Activated naive CD4-positive, alpha-beta T cell treated with anti-CD3 and anti-CD28 coated beads, Interleukin-2, amount 10 ng/mL, durations not matched to agents 7 days and 5 days (primary cell): ENCODE data around the gene RARRES2.

ENCODE experiments used
- CTCF ChIA-PET: fragments of 350-600 bp; sonication (Branson Sonifier 250); formaldehyde crosslinking; loops from one replicate; lab custom pipeline; 2021; ENCODE audit warnings: antibody characterized with exemption; lab: Charles Lee
- DNase-seq: peaks from one replicate; pipeline ENCODE4 v3.0.0-alpha.2; 2020
- H3K27ac Mint-ChIP-seq: one replicate; pipeline ENCODE4 v1.8.0; 2021; ENCODE audit warnings: mild to moderate bottlenecking, moderate library complexity, mixed read lengths
- H3K27me3 Mint-ChIP-seq: one replicate; pipeline ENCODE4 v1.8.0; 2021; ENCODE audit warnings: mild to moderate bottlenecking, mixed read lengths
- H3K36me3 Mint-ChIP-seq: one replicate; pipeline ENCODE4 v1.8.0; 2021; ENCODE audit warnings: mixed read lengths
- H3K4me1 Mint-ChIP-seq: one replicate; pipeline ENCODE4 v1.8.0; 2021; ENCODE audit warnings: mixed read lengths
- H3K4me3 Mint-ChIP-seq: one replicate; pipeline ENCODE4 v1.8.0; 2021; ENCODE audit warnings: mild to moderate bottlenecking, moderate library complexity, mixed read lengths
- H3K9me3 Mint-ChIP-seq: one replicate; pipeline ENCODE4 v1.8.0; 2021; ENCODE audit warnings: mixed read lengths

The RARRES2 gene

DNA sequence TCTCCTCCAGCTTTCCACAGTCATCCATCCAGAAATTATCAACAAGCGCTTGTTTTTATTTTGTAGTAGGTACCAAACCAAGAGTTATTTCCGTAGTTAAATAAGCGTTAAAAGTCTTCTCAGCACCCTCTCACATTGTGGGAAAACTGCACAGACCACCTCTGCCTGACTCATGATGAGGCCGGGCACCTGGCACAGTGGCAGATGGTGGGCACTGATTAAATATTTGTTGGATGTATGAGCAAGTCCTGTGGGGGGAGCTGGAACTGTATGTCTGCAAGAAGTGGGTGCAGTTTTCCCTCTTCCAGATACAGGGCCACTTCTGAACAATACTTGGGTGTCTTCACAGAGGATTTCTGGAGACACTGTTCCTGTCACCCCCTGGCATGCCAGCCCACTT lies 21.9 kb upstream of the RARRES2 start:
- CTCF ChIA-PET = interaction anchor here (1.1 to 1.4 kb wide), 2 partner anchors 17 to 54 kb away, joined by 4 read pairs; no protein-coding TSS in a partner anchor
- Mint-ChIP-seq H3K27me3 (peaks cover 10% of the 10 kb centered on the region), H3K4me3 (no peak overlapping the region), H3K27ac (no peak overlapping the region), H3K9me3 (no peaks in the 10 kb centered on the region), H3K36me3 (peaks cover 2% of the 10 kb centered on the region), H3K4me1 (peaks cover 60% of the 10 kb centered on the region)
- DNase-seq = no peak

GRCh38 chr7:150361807-150362621 lies 20.6 kb upstream of the RARRES2 start:
- Mint-ChIP-seq H3K4me1 (peaks cover 65% of the 10 kb centered on the region), H3K27ac (peak overlapping the region; percentile 73), H3K4me3 (no peak overlapping the region)

GRCh38 chr7:150361402-150361801 lies 20.0 kb upstream of the RARRES2 start:
- Mint-ChIP-seq H3K4me3 (no peak overlapping the region), H3K9me3 (no peaks in the 10 kb centered on the region), H3K27me3 (peaks cover 10% of the 10 kb centered on the region), H3K36me3 (peaks cover 2% of the 10 kb centered on the region), H3K4me1 (peaks cover 68% of the 10 kb centered on the region), H3K27ac (no peak overlapping the region)
- no peak for DNase-seq
- CTCF ChIA-PET = no interaction called here

More at GRCh38 chr7:150361807-150362621, 20.6 kb upstream of the RARRES2 start:
- CTCF ChIA-PET = interaction anchor here (1.4 kb wide), 1 partner anchor 55 kb away, joined by 4 read pairs; no protein-coding TSS in a partner anchor
- no peak for DNase-seq
- no peaks in the 10 kb centered on the region for H3K9me3 Mint-ChIP-seq
- H3K36me3 Mint-ChIP-seq = peaks cover 2% of the 10 kb centered on the region
- peaks cover 10% of the 10 kb centered on the region for H3K27me3 Mint-ChIP-seq

DNA sequence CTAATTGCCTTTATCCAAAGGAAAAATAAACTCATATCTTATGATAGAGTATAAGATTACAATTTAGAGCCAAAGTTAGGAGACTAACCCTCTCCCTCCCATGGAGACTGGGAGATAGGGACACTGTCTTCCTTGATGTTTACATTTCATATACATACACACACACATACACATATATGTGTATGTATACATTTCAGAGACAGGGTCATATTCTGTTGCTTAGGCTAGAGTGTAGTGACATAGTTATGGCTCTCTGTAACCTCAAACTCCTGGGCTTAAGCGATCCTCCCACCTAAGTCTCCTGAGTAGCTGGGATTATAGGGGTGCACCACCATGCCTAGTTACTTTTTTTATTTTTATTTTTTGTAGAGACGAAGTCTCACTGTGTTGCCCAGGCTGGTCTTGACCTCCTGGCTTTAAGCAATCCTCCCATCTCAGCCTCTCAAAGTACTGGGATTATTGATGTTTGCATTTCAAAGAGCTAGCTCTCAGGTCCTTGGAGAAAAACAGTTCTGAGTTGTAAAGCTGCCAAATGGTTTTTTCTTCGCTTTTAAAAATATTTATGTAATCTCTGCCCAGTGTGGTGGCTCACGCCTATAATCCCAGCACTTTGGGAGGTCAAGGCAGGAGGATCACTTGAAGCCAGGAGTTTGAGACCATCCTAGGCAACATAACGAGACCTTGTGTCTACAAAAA lies 19.1 kb upstream of the RARRES2 start:
- Mint-ChIP-seq H3K4me1 (peaks cover 68% of the 10 kb centered on the region), H3K36me3 (peaks cover 2% of the 10 kb centered on the region), H3K27me3 (peaks cover 10% of the 10 kb centered on the region), H3K27ac (peak overlapping the region; percentile 71), H3K9me3 (no peaks in the 10 kb centered on the region), H3K4me3 (peak overlapping the region; percentile 20)
- no peak for DNase-seq
- CTCF ChIA-PET = no interaction called here

GRCh38 chr7:150359622-150360362 lies 18.4 kb upstream of the RARRES2 start:
- no peak for DNase-seq
- H3K4me3 Mint-ChIP-seq = peak overlapping the region; percentile 20
- H3K27ac Mint-ChIP-seq = peak overlapping the region; percentile 71
- H3K36me3 Mint-ChIP-seq = peaks cover 2% of the 10 kb centered on the region
- H3K4me1 Mint-ChIP-seq = peaks cover 67% of the 10 kb centered on the region
- H3K27me3 Mint-ChIP-seq = peaks cover 10% of the 10 kb centered on the region
- CTCF ChIA-PET = no interaction called here
- no peaks in the 10 kb centered on the region for H3K9me3 Mint-ChIP-seq

GRCh38 chr7:150358988-150359621 lies 17.7 kb upstream of the RARRES2 start:
- CTCF ChIA-PET = interaction anchor here (1.0 kb wide), 1 partner anchor 60 kb away, joined by 3 read pairs; no protein-coding TSS in a partner anchor
- H3K4me1 Mint-ChIP-seq = peaks cover 62% of the 10 kb centered on the region
- H3K36me3 Mint-ChIP-seq = peaks cover 2% of the 10 kb centered on the region
- no peaks in the 10 kb centered on the region for H3K9me3 Mint-ChIP-seq
- H3K27ac Mint-ChIP-seq = peak overlapping the region; percentile 21
- no peak for DNase-seq
- no peak overlapping the region for H3K4me3 Mint-ChIP-seq
- peaks cover 10% of the 10 kb centered on the region for H3K27me3 Mint-ChIP-seq

DNA sequence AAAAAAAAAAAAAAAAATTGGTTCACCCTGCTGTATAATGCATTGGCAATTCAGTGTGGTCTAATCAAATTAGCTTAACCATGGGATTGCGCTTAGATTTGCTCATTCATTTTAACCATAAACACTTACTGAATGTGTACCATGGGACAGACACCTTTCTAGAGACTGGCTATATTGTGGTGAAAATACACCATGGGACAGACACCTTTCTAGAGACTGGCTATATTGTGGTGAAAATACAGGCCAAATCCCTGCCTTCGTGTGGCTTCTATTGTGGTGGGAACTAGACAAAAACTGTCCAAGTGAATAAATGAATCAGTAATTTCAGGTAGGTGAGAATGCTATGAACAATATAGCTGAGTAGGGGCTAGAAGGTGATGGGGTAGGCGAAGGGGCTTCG lies 17.0 kb upstream of the RARRES2 start:
- H3K4me3 Mint-ChIP-seq = no peak overlapping the region
- peaks cover 2% of the 10 kb centered on the region for H3K36me3 Mint-ChIP-seq
- H3K27me3 Mint-ChIP-seq = peaks cover 11% of the 10 kb centered on the region
- DNase-seq = no peak
- CTCF ChIA-PET = interaction anchor here (1.0 to 1.1 kb wide), 3 partner anchors 8 to 60 kb away, joined by 3 to 5 read pairs (median 4); no protein-coding TSS in a partner anchor
- peak overlapping the region; percentile 21 for H3K27ac Mint-ChIP-seq
- no peaks in the 10 kb centered on the region for H3K9me3 Mint-ChIP-seq
- H3K4me1 Mint-ChIP-seq = peaks cover 57% of the 10 kb centered on the region

- DNase-seq = no peak
- H3K4me1 Mint-ChIP-seq = peaks cover 55% of the 10 kb centered on the region
Observed at GRCh38 chr7:150357771-150358427, 16.5 kb upstream of the RARRES2 start.

DNA sequence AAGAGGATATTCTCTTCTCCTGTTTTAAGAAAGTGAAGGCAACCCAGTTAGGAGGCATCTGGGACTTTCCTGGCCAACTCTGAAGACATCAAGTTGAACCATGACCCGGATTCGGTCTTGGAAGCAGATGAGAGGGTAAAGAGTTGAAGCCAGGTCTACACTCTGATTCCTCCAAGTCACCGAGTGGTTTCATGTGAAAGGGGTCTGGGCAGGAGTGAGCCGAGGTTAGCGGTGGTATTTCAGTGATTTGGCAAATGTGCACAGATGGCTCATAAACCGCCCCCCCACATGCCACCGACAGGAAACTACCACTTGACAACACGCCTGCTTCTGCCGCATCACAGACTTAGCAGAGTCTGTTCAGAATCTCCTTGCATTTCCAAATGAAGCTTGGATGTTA lies 15.8 kb upstream of the RARRES2 start:
- H3K27me3 Mint-ChIP-seq = peaks cover 14% of the 10 kb centered on the region
- H3K36me3 Mint-ChIP-seq = peaks cover 2% of the 10 kb centered on the region
- H3K27ac Mint-ChIP-seq = peak overlapping the region; percentile 89
- no peaks in the 10 kb centered on the region for H3K9me3 Mint-ChIP-seq
- CTCF ChIA-PET = interaction anchor here (0.8 to 2.3 kb wide), 6 partner anchors 9 to 74 kb away, joined by 3 to 10 read pairs (median 4); partner anchors contain the start of gene REPIN1
- peak overlapping the region; percentile 27 for H3K4me3 Mint-ChIP-seq
- H3K4me1 Mint-ChIP-seq = peaks cover 51% of the 10 kb centered on the region
- DNase-seq = peak; percentile 82

More at GRCh38 chr7:150357771-150358427, 16.5 kb upstream of the RARRES2 start:
- H3K4me3 Mint-ChIP-seq = peak overlapping the region; percentile 27
- H3K27me3 Mint-ChIP-seq = peaks cover 14% of the 10 kb centered on the region
- peaks cover 2% of the 10 kb centered on the region for H3K36me3 Mint-ChIP-seq
- peak overlapping the region; percentile 89 for H3K27ac Mint-ChIP-seq
- CTCF ChIA-PET = interaction anchor here (1.0 to 2.3 kb wide), 5 partner anchors 9 to 73 kb away, joined by 3 to 10 read pairs (median 4); no protein-coding TSS in a partner anchor
- H3K9me3 Mint-ChIP-seq = no peaks in the 10 kb centered on the region

GRCh38 chr7:150356265-150356897 lies 15.0 kb upstream of the RARRES2 start:
- Mint-ChIP-seq H3K9me3 (no peaks in the 10 kb centered on the region), H3K27me3 (peaks cover 12% of the 10 kb centered on the region), H3K4me3 (no peak overlapping the region), H3K27ac (peak overlapping the region; percentile 55), H3K36me3 (peaks cover 2% of the 10 kb centered on the region), H3K4me1 (peaks cover 46% of the 10 kb centered on the region)
- CTCF ChIA-PET = interaction anchor here (0.6 to 2.3 kb wide), 12 partner anchors 11 to 521 kb away, joined by 3 to 14 read pairs (median 4); partner anchors contain the start of gene REPIN1
- DNase-seq = peak; percentile 41

DNA sequence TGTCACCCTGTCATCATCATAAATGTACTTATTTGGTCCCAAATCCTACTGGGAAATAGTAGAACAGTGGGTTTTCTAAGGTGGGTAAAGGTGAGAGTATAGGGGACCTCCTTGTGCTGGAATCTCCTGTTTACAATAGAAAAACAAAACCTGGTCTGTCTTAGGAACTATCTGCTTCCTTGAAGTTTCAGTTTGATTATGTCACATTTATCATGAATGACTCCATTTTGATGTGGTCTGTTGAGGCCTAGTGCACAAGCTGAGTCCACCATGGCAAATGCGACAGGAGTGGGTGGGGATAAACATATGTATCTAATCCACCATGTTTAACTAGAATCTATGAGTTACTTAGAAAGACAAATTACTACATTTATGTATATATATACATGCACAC lies 14.2 kb upstream of the RARRES2 start:
- Mint-ChIP-seq H3K4me1 (peaks cover 46% of the 10 kb centered on the region), H3K27me3 (peaks cover 14% of the 10 kb centered on the region), H3K36me3 (peaks cover 2% of the 10 kb centered on the region), H3K9me3 (no peaks in the 10 kb centered on the region), H3K4me3 (no peak overlapping the region), H3K27ac (no peak overlapping the region)
- DNase-seq = no peak
- CTCF ChIA-PET = interaction anchor here (0.7 to 2.3 kb wide), 10 partner anchors 13 to 522 kb away, joined by 3 to 14 read pairs (median 4); partner anchors contain the start of gene REPIN1

GRCh38 chr7:150351587-150352194 lies 10.3 kb upstream of the RARRES2 start:
- Mint-ChIP-seq H3K9me3 (no peaks in the 10 kb centered on the region), H3K36me3 (no peaks in the 10 kb centered on the region), H3K4me3 (no peak overlapping the region), H3K4me1 (peaks cover 14% of the 10 kb centered on the region), H3K27ac (no peak overlapping the region), H3K27me3 (peaks cover 27% of the 10 kb centered on the region)
- CTCF ChIA-PET = interaction anchor here (0.6 kb wide), 1 partner anchor 272 kb away, joined by 5 read pairs; no protein-coding TSS in a partner anchor
- no peak for DNase-seq
